ENCODE results near the gene NR3C1. TPM values are rescaled to one million over a fixed set of nuclear protein-coding genes. Genes with fewer than 3 reads are reported as not detected.

The NR3C1 gene
- total RNA-seq, 1 donor from 2014 or later: 13.0 TPM

DNA sequence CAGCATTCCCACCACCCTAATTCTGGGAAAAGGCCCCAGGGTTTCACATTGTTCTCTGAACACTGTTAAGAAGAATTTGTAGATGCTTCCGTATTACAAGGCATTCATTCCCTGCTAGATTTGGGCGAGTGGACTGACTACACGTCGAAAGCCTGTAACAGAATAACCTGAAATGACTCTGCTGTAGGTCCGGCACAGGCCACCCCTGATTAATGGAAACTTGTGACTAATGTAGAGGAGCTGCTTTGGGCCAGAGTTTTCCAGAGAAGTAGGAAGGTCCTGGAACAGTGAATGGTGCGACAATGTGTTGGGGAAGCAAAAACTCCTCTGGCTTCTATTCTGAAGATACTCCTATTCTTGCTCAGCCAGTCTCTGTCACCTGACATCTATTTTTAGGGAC lies 87.6 kb downstream of the NR3C1 start:
- FAIRE-seq: no peak

GRCh38 chr5:143315214-143315613 lies 88.3 kb downstream of the NR3C1 start:
- FAIRE-seq: no peak

More for the DNA sequence above, 87.6 kb downstream of the NR3C1 start:
- no peak for DNase-seq (ENCODE audit: low spot score in 2 of 2)

GRCh38 chr5:143314659-143315058 lies 88.8 kb downstream of the NR3C1 start:
- FAIRE-seq (no peak), DNase-seq (ENCODE audit: low spot score in 2 of 2) (no peak)

More at GRCh38 chr5:143315214-143315613, 88.3 kb downstream of the NR3C1 start:
- no peak for DNase-seq (ENCODE audit: low spot score in 2 of 2)

- no peak for DNase-seq (ENCODE audit: low spot score in 2 of 2)
- FAIRE-seq: peak; percentile 39
Observed at GRCh38 chr5:143314099-143314498, 89.4 kb downstream of the NR3C1 start.

DNA sequence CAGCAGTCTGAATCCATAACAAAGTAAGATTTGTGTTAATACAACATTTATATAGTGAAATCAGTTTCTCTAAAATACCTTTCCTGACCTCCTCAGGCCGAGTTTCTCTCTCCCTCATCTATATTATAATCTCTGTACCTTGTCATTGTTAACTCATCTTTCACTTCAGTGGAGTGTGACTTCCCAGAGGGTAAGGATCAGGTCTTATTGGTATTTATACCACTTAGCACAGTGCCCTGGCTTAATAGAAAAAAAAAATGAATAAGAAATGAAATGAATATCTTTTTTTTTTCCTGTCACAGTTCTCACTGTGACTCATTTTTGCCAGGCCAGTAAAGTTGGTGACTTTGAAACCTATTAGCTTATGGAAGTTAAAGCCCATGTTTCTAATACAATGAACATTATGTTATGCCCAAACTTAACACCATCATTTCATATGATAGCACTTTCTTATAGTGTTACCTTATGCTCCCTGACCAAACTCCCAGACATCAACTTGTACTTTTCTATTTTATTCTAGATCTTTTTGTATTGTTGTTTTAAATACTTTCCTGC lies 90.1 kb downstream of the NR3C1 start:
- FAIRE-seq (no peak), DNase-seq (ENCODE audit: low spot score in 2 of 2) (no peak)

DNA sequence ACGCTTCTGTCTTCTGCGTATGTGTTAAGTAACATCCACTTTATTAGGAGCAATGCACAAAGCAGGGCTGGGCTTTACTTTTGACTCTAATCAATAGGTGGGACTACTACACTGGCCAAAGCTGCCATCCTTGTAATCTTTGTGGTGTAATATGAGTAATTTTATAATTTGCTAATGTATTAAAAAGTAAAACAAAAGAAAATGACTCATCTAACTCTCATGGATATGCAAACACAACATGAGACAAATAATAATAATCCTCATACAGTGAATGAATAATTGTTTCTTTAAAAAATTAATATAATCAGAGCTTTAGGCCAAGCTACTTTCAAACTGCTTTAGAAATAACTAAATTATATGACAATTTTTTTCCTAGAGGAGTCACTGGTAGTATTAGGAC lies 90.7 kb downstream of the NR3C1 start:
- FAIRE-seq (no peak), DNase-seq (ENCODE audit: low spot score in 2 of 2) (no peak)

- DNase-seq (ENCODE audit: low spot score in 2 of 2) (no peak), FAIRE-seq (no peak)
Observed at GRCh38 chr5:143311955-143312354, 91.5 kb downstream of the NR3C1 start.

DNA sequence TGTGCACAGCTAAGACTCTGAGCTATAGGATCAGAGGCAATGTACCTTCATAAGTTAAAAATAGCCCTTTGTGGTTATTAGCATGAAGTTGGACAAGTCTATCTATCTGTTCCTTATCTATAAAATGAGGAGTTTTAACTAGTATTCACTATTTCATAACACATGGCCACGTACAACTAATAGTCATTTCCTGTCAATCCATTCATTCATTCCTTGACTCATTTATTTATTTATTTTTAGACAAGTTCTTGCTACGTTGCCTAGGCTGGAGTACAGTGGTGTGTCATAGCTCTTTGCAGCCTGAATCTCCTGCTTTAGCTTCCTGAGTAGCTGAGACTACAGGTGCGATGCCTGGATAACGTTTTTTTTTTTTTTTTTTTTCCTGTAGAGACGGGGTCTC lies 92.1 kb downstream of the NR3C1 start:
- FAIRE-seq (no peak), DNase-seq (ENCODE audit: low spot score in 2 of 2) (no peak)

- no peak for DNase-seq (ENCODE audit: low spot score in 2 of 2)
- no peak for FAIRE-seq
Observed at GRCh38 chr5:143309661-143310431, 93.6 kb downstream of the NR3C1 start.

DNA sequence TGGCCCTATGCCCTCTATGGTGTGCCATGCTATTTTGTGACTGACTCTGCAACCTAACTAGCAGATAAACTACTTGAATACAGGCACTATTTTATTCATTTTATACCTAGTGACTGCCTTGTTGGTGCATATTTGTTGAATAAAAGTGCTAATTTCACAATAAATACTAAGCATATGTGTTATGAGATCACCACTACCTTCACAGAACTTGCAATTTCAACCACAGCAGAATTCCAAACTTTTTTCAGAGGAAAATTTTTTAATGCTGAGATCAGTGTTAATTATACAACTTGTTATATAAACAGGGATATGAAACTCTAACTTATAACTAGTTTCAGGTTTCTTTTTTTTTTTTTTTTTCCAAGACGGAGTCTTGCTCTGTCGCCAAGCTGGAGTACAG lies 94.8 kb downstream of the NR3C1 start:
- no peak for FAIRE-seq
- DNase-seq (ENCODE audit: low spot score in 2 of 2): no peak

- FAIRE-seq: no peak
- no peak for DNase-seq (ENCODE audit: low spot score in 2 of 2)
Observed at GRCh38 chr5:143306040-143306439, 97.4 kb downstream of the NR3C1 start.

DNA sequence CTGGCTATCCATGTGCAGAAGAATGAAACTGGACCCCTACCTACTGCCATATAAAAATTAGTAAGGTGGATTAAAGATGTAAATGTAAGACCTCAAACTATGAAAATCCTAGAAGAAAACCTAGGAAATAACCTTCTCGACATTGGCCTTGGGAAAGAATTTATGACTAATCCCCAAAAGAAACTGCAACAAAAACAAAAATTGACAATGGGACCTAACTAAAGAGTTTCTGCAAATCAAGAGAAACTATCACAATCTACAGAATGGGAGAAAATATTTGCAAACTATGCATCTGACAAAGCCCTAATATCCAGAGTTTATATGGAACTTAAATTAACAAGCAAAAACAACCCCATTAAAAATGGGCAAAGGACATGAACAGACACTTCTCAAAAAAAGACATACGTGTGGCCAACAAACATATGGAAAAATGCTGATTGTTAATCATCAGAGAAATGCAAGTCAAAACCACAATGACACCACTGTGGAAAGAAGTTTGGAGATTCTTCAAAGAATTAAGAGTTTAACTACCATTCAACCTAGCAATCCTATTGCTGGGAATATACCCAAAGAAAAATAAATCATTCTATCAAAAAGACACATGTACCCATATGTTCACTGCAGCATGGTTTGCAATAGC lies 98.5 kb downstream of the NR3C1 start:
- no peak for FAIRE-seq
- DNase-seq (ENCODE audit: low spot score in 2 of 2): no peak

DNA sequence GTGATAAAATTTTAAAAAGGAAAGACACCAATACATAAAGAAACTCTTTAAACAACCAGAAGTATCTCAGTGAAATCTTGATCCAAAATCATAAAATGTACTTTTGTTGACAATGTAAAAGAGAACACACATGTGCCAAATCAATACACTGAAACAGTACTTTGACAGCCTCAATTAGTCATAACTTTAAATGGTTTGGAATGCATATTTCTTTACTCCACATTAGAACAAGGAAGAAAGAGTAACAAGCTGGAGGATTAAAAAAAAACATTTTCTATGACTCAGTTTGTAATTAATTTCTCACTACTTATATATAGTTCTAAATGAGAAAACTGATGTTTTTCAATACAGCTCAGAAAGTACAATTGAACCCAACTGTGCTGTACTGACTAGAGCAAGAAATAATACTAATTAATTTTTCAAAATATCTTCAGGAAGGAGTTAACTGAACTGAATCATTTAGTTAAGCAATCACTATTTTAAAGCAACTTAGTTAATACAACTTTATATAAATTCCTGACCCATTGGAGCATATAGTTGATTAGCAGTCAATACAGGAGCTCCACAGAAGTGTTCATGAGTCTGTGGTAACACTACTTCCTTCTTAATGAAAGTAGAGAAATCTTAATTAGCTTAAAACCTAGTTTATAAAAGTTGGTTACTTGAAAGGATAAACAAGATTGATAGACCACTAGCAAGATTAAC lies 101.0 kb downstream of the NR3C1 start:
- DNase-seq (ENCODE audit: low spot score in 2 of 2) (no peak), FAIRE-seq (peak; percentile 10)

GRCh38 chr5:143297756-143298155 lies 105.7 kb downstream of the NR3C1 start:
- DNase-seq (ENCODE audit: low spot score in 2 of 2) (no peak), FAIRE-seq (no peak)

DNA sequence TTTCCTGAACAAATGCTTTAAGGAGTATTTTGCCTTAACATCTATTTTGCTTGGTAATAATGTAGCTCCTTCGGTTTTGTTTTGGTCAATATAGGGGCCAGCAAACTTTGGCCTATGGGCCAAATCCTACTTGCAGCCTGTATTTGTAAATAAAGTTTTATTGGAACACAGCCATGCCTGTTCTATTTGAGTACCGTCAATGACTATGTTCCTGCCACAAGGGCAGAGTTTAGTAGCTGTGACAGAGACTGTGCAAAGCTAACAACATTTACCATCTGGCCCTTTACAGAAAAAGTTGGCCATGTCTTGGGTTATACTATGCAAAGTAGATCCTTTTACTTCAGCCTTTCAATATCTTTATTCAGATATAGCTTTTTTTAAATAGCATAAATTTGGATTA lies 113.4 kb downstream of the NR3C1 start:
- no peak for DNase-seq (ENCODE audit: low spot score in 2 of 2)

GRCh38 chr5:143284521-143284920 lies 119.0 kb downstream of the NR3C1 start:
- DNase-seq (ENCODE audit: low spot score in 2 of 2) (no peak), FAIRE-seq (no peak)

More for the DNA sequence above, 113.4 kb downstream of the NR3C1 start:
- FAIRE-seq: no peak

- no peak for FAIRE-seq
Observed at GRCh38 chr5:143284002-143284401, 119.5 kb downstream of the NR3C1 start.

DNA sequence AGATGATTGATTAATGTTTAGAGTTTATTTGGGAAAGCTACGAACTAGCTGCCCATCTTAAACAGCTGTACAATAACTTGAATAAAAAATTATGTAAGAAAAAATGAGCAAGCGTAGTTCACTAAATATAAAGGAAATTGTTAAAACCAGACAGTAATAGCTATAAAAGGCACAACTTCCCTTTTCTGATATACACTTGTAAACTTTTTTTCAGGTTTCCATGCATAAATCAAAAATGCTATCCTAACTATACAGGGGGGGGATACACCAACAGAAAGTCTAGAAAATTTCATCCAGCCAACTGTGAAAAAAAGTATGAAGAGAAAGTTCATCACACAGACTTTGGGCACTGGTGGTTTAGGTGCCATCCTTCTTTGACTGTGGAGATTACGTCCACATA lies 122.3 kb downstream of the NR3C1 start:
- DNase-seq (ENCODE audit: low spot score in 2 of 2) (no peak), FAIRE-seq (no peak)

More at GRCh38 chr5:143284002-143284401, 119.5 kb downstream of the NR3C1 start:
- no peak for DNase-seq (ENCODE audit: low spot score in 2 of 2)

DNA sequence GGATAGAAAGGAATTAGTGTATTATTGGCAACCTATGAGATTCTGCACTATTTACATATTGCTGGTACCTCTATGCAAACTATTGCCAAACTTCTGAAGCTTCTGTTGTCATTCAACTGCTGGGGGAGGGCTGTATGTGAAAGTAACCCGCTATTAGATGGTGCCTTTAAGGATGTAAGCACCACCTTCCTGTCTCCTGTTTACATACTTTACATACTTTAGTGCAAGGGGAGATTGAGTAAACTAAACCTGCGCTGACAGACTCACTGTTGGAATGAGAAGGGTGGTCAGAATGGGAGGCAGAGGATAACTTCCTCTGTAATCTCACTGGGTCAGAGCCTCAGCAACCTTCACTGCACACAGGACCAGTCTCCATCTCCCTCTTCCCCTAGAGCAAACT lies 123.8 kb downstream of the NR3C1 start:
- FAIRE-seq (no peak), DNase-seq (ENCODE audit: low spot score in 2 of 2) (no peak)

DNA sequence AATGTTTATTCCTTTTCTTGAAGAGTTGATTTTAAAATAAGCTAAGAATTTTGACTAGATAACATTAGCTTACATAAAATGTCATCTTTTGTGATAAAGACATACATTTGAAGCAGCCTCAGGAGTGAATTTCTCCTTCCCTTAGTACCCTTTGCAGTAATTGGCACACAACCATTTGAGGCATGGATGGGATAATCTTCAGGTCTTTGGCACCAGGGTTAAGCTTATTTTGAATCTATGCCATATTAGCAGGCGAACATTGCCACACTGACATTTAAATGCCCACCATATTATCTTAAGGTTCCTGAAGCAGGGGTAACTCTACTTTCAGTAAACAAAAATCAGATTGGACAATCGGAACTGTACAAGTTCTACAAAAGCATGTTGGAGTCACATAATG lies 126.0 kb downstream of the NR3C1 start:
- DNase-seq (ENCODE audit: low spot score in 2 of 2): no peak
- no peak for FAIRE-seq
